HG02571 (cell line): ENCODE data around the gene ZFAND2B.
"Not testable (repeated sequence)": the region's sequence is repeated elsewhere in the genome, so short reads cannot be mapped to it uniquely, and the experiment has no call there.

Source experiments
- ATAC-seq: cut with Tn5 transposase; IDR thresholded peaks from one replicate; pipeline ENCODE4 v1.9.1; 2021; ENCODE audit warnings: mild to moderate bottlenecking, moderate library complexity; ENCODE audit not compliant: unreplicated experiment

The ZFAND2B gene

DNA sequence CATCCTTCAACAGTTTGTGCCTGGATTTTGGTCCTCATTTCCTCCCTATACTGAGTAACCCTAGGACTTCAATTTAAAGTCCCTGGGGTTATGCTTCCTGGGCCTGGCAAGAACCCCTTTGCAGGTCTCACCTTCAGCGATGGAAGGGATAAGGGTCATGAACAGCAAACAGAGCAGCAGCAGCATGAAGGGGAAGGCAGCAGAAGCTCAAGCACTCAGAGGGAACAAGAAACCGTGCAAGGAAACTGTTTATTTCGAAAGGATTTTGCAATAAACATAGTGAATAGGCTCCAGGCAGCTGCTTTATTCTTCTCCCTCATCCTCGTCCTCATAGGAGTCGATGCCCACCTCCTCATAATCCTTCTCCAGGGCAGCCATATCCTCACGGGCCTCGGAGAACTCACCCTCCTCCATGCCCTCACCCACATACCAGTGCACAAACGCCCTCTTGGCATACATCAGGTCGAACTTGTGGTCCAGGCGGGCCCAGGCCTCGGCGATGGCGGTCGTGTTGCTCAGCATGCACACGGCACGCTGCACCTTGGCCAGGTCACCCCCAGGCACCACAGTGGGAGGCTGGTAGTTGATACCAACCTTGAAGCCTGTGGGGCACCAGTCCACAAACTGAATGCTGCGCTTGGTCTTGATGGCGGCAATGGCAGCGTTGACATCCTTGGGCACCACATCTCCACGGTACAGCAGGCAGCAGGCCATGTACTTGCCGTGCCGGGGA lies 43.6 kb downstream of the ZFAND2B start:
- ATAC-seq: no peak

DNA sequence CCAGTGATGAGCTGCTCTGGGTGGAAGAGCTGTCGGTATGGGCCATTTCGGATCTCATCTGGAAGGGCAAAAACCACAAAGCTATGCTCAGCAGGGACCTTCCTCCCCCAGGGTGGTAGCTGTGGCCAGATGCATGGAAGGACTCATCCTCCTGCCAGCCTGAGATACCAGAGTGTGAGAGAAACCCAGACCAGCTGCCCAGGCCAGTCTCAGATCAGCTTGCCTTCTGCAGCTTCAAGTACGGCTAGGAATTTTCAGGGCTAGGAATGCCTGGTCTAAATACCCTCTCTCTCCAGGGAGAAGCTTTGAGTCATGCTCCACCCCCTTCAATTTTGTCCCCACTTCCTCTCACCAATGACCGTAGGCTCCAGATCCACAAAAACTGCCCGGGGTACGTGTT lies 45.1 kb downstream of the ZFAND2B start:
- ATAC-seq: no peak

DNA sequence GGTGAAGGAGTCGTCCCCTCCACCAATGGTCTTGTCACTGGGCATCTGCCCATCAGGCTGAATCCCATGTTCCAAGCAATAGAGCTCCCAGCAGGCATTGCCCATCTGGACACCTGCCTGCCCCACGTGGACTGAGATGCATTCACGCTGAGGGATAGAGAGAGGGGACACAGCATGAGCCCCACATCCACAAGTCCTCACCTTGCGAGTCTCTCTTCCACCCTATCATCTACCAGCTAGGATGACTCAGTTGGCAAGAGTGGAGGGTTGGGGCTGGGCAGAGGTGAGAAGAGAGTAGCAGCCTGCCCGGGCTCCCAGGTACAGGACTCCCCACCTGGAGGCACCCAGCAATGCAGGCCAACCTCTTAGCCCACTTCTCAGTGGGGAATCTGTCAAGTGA lies 45.5 kb downstream of the ZFAND2B start:
- ATAC-seq: no peak

DNA sequence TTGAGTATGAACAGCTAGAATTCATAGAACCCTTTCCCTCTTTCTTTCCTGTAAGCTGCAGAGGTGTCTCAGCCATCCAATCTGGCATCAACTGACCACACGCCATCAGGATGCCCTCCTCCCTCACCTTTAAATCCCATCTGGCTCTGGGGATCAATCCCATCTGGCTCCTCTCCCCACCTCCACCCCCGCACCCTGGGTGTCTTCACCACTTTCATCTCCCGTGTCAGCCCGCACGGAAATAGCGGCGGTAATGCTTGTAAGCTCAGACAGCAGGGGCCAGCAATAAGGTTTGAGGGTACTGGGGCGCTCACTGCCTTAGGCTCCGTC lies 46.0 kb downstream of the ZFAND2B start:
- no peak for ATAC-seq

DNA sequence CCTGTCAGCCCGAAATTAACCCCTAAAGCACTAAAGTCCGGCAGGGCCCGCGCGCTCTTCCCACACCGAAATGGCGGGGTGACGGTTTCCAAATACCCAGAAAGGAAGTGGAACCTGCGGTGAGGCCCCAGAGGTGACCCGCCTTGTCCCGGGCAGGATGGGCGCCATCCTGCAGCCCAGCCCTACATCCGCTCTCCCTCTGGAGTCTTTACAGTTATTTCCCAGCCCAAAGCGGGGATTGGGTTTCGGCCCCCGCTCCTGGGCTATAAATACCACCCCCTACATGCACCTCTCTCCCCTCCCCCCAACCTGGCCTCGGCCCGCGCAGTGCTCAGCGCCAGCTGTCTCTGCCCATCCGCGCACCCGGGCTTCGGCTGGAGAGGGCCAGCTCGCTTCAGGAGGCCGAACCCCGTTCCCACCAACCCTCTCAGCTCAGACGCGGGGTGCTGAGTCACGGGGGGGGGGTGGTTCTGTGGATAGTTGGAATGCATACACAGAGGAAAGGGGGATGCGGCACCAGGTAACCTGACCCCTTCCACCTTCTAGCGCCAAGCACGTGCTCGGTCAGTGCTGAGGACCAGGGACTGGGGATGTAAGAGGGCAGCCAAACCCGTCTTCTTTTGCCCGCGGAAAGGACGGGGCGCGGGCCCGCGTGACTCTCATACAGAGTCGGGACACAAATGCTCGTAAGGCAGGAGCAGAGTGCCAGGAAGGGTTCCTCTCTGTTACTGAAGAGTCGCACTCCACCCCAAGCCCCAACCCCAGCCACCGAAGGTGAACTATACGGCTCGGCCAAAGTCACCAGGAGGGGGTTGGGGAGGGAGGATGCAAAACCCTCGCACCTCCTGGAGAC lies 46.5 kb downstream of the ZFAND2B start, which contains the start of gene TUBA4B:
TSS of gene TUBA4B (plus strand) at position 344 of the 853 bp plus-strand sequence. CDS start at position 509, 165 bp downstream.
- ATAC-seq: peak; percentile 20

DNA sequence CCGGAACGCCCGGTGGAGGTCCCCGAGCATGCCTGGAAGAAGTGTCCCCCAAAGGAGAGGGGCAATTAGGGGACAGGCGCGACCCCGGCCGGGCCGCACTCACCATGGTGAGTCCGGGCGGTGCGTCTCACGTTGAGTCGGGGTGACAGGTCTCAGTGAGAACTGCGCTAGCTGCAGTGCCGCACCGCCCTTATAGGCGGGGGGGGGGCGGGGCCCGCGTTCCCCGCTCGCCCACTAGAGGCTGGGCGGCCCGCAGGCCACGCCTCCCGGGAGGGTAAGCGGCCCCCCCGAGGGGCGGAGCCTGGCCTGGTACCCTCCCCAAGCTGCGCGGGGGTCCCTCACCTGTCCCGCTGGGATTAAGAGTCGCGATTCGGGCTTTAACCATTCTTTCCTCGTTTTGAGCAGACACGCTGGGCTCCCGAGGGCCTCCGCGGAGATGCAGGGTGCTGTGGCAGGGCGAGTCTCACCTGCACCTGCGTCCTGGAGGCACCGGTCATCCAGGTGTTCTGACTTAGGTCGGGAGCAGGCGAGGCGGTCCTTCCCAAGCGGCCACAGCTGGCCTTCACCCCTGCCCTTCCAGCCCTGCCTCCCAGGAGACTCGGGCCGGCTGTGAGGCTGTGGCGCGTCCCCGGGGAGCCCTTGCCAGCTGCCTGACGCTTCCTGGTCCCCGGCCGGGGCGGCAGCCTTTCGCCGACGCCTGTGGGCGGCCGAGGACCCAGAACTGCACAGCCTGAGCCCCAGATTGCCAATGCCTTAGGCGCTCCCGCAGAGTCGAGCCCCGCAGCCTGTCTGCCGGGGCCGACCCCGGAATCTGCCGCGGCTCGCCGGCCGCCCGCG lies 47.4 kb downstream of the ZFAND2B start, which contains the start of gene TUBA4A:
TSS of gene TUBA4A (minus strand) at position 166 of the 837 bp plus-strand sequence. CDS start at position 106, 60 bp downstream.
- ATAC-seq: peak; percentile 50

DNA sequence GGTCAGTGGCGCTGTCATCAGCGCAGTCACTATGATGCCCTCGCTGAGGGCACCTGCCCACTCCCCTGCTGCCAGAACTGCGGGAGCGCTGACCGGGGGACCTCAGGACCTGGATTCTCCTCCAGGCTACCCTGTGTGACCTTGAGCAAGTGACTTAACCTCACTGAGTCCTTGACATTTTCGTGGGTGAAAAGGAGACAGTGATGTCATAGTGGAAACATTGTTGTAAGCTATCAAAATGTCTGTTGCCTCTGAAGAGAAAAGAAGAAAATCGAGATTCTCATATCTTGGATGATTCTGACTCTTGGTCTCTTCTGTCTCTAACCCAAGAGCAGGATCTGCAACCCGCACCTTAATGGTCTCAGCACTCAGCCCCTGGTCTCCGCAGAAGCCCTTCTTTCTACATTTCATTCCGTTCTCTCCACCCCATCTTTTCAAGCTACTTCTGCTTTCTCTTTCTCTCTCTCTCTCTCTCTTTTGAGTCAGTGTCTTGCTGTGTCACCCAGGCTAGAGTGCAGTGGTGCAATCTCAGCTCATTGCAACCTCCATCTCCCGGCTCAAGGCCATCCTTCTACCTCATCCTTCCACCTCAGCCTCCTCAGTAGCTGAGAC lies 48.1 kb downstream of the ZFAND2B start:
- peak; percentile 7 for ATAC-seq

DNA sequence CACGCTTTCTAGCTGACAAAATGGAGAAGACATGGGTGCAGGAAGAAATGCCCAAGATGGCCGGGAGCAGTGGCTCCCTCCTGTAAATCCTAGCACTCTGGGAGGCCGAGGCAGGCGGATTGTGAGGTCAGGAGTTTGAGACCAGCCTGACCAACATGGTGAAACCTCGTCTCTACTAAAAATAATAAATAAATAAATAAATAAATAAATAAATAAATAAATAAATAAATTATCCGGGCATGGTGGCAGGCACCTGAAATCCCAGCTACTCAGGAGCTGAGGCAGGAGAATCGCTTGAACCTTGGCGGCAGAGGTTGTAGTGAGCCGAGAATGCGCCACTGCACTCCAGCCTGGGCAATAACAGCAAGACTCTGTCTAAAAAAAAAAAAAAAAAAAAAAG lies 52.4 kb downstream of the ZFAND2B start:
- ATAC-seq: not testable (repeated sequence)
